ENCODE measurements around the gene PLIN3. TPM values are rescaled to one million over a fixed set of nuclear protein-coding genes. Genes with fewer than 3 reads are reported as not detected.
"Not testable (repeated sequence)": the region's sequence is repeated elsewhere in the genome, so short reads cannot be mapped to it uniquely, and the experiment has no call there.

Gene PLIN3
- polyA plus RNA-seq, 1 donor = 122 TPM

DNA sequence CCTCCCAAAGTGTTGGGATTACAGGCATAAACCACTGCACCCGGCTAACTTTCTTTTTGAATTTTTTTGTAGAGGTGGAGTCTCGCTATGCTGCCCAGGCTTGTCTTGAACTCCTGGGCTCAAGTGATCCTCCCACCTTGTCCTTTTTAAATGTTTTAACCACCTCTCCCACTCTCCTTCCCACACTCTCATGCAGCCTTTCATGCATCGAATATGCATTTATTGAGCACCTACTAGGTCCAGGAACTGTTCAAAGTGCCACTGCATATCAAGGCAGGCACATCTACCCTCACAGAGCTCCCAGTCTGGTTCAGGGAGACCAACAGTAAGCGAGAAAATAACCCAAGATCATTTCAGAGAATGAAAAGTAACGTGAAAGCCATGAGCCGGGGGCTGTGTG, 37.1 kb downstream of the PLIN3 start:
- Histone ChIP-seq H3K9me3 (ENCODE audit: control insufficient read depth, low read depth, low read length) (no peaks in the 10 kb centered on the region), H3K4me1 (ENCODE audit: control insufficient read depth, insufficient read depth, low read length) (peaks cover 16% of the 10 kb centered on the region), H3K36me3 (ENCODE audit: control insufficient read depth, insufficient read depth, low read length) (no peaks in the 10 kb centered on the region), H3K4me3 (ENCODE audit: low read length) (peak overlapping the region; percentile 91), H3K27ac (ENCODE audit: low read length) (peak overlapping the region; percentile 97), H3K27me3 (ENCODE audit: control insufficient read depth, insufficient read depth, low read length) (no peaks in the 10 kb centered on the region)
- WGBS (ENCODE audit: insufficient coverage, low lambda C conversion rate) = no CpG with 5 or more reads among the region's 6 CpGs
- DNase-seq = no peak

GRCh38 chr19:4829001-4829712, 38.3 kb downstream of the PLIN3 start:
- peak; percentile 70 to 89 for DNase-seq
- Histone ChIP-seq H3K27ac (ENCODE audit: low read length) (peak overlapping the region; percentile 97), H3K27me3 (ENCODE audit: control insufficient read depth, insufficient read depth, low read length) (no peaks in the 10 kb centered on the region), H3K4me3 (ENCODE audit: low read length) (peak overlapping the region; percentile 11), H3K4me1 (ENCODE audit: control insufficient read depth, insufficient read depth, low read length) (peaks cover 16% of the 10 kb centered on the region), H3K36me3 (ENCODE audit: control insufficient read depth, insufficient read depth, low read length) (no peaks in the 10 kb centered on the region), H3K9me3 (ENCODE audit: control insufficient read depth, low read depth, low read length) (no peaks in the 10 kb centered on the region)
- 17% methylated on average over 1 of the region's 16 CpGs for WGBS (ENCODE audit: insufficient coverage, low lambda C conversion rate)

GRCh38 chr19:4823577-4823976, 43.9 kb downstream of the PLIN3 start:
- Histone ChIP-seq H3K27ac (ENCODE audit: low read length) (no peak overlapping the region), H3K4me3 (ENCODE audit: low read length) (no peak overlapping the region), H3K27me3 (ENCODE audit: control insufficient read depth, insufficient read depth, low read length) (no peaks in the 10 kb centered on the region), H3K4me1 (ENCODE audit: control insufficient read depth, insufficient read depth, low read length) (no peaks in the 10 kb centered on the region), H3K36me3 (ENCODE audit: control insufficient read depth, insufficient read depth, low read length) (peaks cover under 1% of the 10 kb centered on the region), H3K9me3 (ENCODE audit: control insufficient read depth, low read depth, low read length) (no peaks in the 10 kb centered on the region)
- WGBS (ENCODE audit: insufficient coverage, low lambda C conversion rate) = no CpG with 5 or more reads among the region's 6 CpGs
- no peak for DNase-seq

- not testable (repeated sequence) for H3K4me3 ChIP-seq (ENCODE audit: low read length); DNase-seq; H3K27me3 ChIP-seq (ENCODE audit: control insufficient read depth, insufficient read depth, low read length); H3K27ac ChIP-seq (ENCODE audit: low read length); H3K9me3 ChIP-seq (ENCODE audit: control insufficient read depth, low read depth, low read length); H3K4me1 ChIP-seq (ENCODE audit: control insufficient read depth, insufficient read depth, low read length)
- 100% methylated on average over 1 of the region's 7 CpGs for WGBS (ENCODE audit: insufficient coverage, low lambda C conversion rate)
- peaks cover 12% of the 10 kb centered on the region for H3K36me3 ChIP-seq (ENCODE audit: control insufficient read depth, insufficient read depth, low read length)
These were observed 45.1 kb downstream of the PLIN3 start for GRCh38 chr19:4822354-4822753.

GRCh38 chr19:4821265-4821664, 46.2 kb downstream of the PLIN3 start:
- H3K4me3 ChIP-seq (ENCODE audit: low read length) = no peak overlapping the region
- no peaks in the 10 kb centered on the region for H3K27me3 ChIP-seq (ENCODE audit: control insufficient read depth, insufficient read depth, low read length)
- DNase-seq = no peak
- H3K4me1 ChIP-seq (ENCODE audit: control insufficient read depth, insufficient read depth, low read length) = no peaks in the 10 kb centered on the region
- WGBS (ENCODE audit: insufficient coverage, low lambda C conversion rate) = no CpG with 5 or more reads among the region's 4 CpGs
- H3K9me3 ChIP-seq (ENCODE audit: control insufficient read depth, low read depth, low read length) = peaks cover 8% of the 10 kb centered on the region
- H3K27ac ChIP-seq (ENCODE audit: low read length) = no peak overlapping the region
- H3K36me3 ChIP-seq (ENCODE audit: control insufficient read depth, insufficient read depth, low read length) = peaks cover 22% of the 10 kb centered on the region

DNA sequence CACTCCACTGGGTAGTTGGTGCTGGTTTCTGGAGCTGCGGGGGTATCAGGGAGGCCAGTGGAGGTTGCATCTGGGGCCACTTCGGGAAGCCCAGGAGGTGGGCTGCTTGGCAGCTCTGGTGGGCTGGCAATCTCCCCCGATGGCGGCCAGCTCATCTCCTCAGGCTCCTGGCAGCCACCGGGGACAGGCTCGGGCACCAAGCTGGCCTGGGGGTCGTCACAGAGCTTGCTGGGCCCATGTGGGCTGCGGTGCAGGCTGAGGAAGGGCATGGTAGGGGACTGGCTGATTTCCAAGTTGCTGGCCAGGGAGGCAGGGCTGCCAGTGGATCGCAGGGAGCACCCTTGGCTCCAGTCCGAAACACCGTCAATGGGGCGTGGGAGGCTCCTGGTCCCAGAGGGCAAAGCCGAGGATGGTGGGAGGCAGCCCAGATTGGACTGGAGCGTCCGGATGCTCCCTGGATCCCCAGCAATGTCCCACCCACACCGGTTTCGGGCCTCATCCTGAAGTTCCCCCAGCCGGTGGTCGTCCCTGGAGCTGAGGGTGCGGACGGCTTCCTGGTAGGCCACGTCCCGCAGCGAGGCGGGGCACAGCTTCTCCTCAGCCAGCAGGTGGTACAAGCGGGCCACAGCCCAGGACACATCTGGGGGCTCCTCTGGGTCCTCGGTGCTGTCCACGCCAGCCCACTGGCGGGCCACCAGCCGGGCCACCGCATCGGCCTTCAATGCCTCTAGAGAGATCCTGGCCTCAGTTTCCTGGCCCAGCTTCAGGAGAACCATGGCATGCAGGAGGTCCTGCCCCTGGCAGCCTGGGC, 49.8 kb downstream of the PLIN3 start:
- Histone ChIP-seq H3K4me3 (ENCODE audit: low read length) (no peak overlapping the region), H3K27ac (ENCODE audit: low read length) (no peak overlapping the region), H3K36me3 (ENCODE audit: control insufficient read depth, insufficient read depth, low read length) (peaks cover 24% of the 10 kb centered on the region), H3K9me3 (ENCODE audit: control insufficient read depth, low read depth, low read length) (peaks cover 9% of the 10 kb centered on the region), H3K27me3 (ENCODE audit: control insufficient read depth, insufficient read depth, low read length) (no peaks in the 10 kb centered on the region), H3K4me1 (ENCODE audit: control insufficient read depth, insufficient read depth, low read length) (no peaks in the 10 kb centered on the region)
- no CpG with 5 or more reads among the region's 32 CpGs for WGBS (ENCODE audit: insufficient coverage, low lambda C conversion rate)
- DNase-seq = no peak

DNA sequence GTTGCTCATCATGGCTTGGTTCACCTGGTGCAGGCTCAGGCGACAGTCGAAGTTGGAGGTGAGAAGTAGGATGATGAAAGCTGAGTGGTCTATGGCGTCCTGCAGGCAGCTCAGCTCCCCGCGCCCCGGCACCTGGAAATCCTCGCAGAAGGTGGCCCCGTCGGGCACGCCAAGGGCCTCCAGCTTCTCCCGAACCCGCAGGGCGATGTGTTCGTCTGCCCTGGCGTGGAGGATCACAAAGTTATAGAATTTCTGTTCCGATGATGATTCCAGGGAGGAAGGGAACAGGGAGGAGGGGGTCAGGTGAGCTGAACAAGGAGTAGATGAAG, 50.6 kb downstream of the PLIN3 start:
- no peaks in the 10 kb centered on the region for H3K27me3 ChIP-seq (ENCODE audit: control insufficient read depth, insufficient read depth, low read length)
- H3K9me3 ChIP-seq (ENCODE audit: control insufficient read depth, low read depth, low read length) = peaks cover 10% of the 10 kb centered on the region
- peaks cover 24% of the 10 kb centered on the region for H3K36me3 ChIP-seq (ENCODE audit: control insufficient read depth, insufficient read depth, low read length)
- no peak overlapping the region for H3K27ac ChIP-seq (ENCODE audit: low read length)
- no peak for DNase-seq
- H3K4me3 ChIP-seq (ENCODE audit: low read length) = no peak overlapping the region
- no peaks in the 10 kb centered on the region for H3K4me1 ChIP-seq (ENCODE audit: control insufficient read depth, insufficient read depth, low read length)
- WGBS (ENCODE audit: insufficient coverage, low lambda C conversion rate) = no CpG with 5 or more reads among the region's 16 CpGs

DNA sequence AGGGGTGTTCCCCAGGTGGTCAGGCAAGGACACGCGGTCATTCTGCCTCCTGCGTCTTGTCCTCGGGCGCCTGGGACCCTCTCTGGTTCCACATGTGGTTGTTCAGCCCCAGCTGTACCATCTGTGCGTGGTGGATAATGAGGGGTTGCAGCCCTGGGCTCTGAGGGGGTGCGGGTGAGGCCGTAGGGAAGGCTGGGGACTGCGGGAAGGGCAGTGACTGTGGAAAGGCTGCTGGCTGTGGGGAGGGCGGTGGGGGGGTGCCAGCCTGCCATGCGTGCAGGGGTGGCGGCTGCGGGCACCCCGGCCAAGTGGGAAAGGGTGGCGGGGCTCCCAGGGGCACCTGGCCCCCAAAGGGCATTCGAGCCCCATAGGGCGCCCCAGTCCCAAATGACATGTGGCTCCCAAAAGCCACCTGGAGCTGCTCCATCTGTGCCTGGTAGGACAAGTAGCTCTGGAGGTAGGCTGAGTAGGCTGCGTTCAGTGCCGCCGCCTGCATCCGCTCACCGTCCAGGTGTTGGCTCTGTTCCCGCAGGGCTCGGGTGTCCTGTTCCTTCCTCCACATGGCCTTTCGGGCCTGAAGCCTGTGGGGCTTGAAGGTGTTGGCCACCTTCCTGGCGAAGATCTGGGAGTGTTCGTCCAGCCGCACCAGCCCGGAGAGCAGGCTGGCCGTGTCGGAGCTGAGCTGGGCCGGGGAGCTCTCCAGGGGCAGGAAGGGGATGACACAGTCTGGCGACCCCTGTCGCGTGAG, 51.1 kb downstream of the PLIN3 start:
- WGBS (ENCODE audit: insufficient coverage, low lambda C conversion rate) = no CpG with 5 or more reads among the region's 35 CpGs
- no peak for DNase-seq
- no peaks in the 10 kb centered on the region for H3K4me1 ChIP-seq (ENCODE audit: control insufficient read depth, insufficient read depth, low read length)
- no peaks in the 10 kb centered on the region for H3K27me3 ChIP-seq (ENCODE audit: control insufficient read depth, insufficient read depth, low read length)
- peaks cover 11% of the 10 kb centered on the region for H3K9me3 ChIP-seq (ENCODE audit: control insufficient read depth, low read depth, low read length)
- no peak overlapping the region for H3K4me3 ChIP-seq (ENCODE audit: low read length)
- peaks cover 24% of the 10 kb centered on the region for H3K36me3 ChIP-seq (ENCODE audit: control insufficient read depth, insufficient read depth, low read length)
- H3K27ac ChIP-seq (ENCODE audit: low read length) = no peak overlapping the region

DNA sequence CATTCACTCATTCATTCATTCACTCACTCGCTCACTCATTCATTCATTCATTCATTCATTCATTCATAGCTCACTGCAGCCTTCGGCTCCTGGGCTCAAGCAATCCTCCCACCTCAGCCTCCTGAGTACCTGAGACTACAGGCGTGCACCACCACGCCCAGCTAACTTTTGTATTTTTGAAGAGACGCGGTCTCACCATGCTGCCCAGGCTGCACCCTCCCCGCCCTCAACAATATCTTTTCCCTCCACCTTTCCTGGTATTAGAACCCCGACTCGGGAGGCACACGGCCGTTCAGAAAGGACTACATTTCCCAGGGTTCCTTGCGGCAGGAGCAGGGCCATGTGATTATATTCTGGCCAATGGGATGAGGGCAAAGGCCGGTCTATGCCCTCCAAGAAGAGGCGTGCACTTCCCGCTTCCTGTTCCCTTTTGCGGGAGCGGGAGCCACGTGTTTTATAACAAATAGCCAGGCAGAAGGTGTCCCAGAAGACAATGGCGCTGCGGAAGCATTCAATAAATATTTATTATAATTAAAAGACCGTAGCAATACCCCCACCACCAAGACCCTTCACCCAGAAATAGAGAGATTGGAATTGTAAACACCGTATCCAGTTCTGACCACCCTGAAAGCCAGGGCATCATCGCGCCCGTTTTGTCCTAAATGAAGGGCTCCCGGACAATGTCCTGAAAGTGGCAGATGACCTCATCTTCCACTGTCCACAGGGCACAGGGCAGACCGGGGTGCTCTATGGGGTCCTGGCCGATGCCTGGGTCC, 51.9 kb downstream of the PLIN3 start:
- WGBS (ENCODE audit: insufficient coverage, low lambda C conversion rate) = 38% methylated on average over 1 of the region's 28 CpGs
- H3K36me3 ChIP-seq (ENCODE audit: control insufficient read depth, insufficient read depth, low read length) = peaks cover 24% of the 10 kb centered on the region
- peak overlapping the region; percentile 17 for H3K4me3 ChIP-seq (ENCODE audit: low read length)
- H3K27ac ChIP-seq (ENCODE audit: low read length) = no peak overlapping the region
- DNase-seq = peak; percentile 87 to 89
- H3K9me3 ChIP-seq (ENCODE audit: control insufficient read depth, low read depth, low read length) = peaks cover 11% of the 10 kb centered on the region
- H3K4me1 ChIP-seq (ENCODE audit: control insufficient read depth, insufficient read depth, low read length) = no peaks in the 10 kb centered on the region
- no peaks in the 10 kb centered on the region for H3K27me3 ChIP-seq (ENCODE audit: control insufficient read depth, insufficient read depth, low read length)
